Muscle layer of duodenum (tissue), 2 donors: Measurements from ENCODE around the gene CMTM4.
A peak's percentile ranks its signal among the peaks of the same experiment; 100 is the strongest.

Experiments used
- H3K27ac ChIP-seq: one replicate; pipeline ENCODE4 v1.7.0; 2013; ENCODE audit warnings: mild to moderate bottlenecking, low read length
- H3K27me3 ChIP-seq: one replicate; pipeline ENCODE4 v1.7.0; 2013; ENCODE audit warnings: low read depth, mild to moderate bottlenecking, control low read depth, low read length
- H3K36me3 ChIP-seq, 2 donors: one replicate each; pipeline ENCODE4 v1.7.0; 2013; ENCODE audit warnings: low read length in 2 of 2, control low read depth in 1 of 2, mild to moderate bottlenecking in 1 of 2; ENCODE audit not compliant: insufficient read depth in 2 of 2, control insufficient read depth in 1 of 2
- H3K4me1 ChIP-seq, 2 donors: one replicate each; pipeline ENCODE4 v1.7.0; 2013; ENCODE audit warnings: low read length in 2 of 2, mild to moderate bottlenecking in 2 of 2, control low read depth in 1 of 2, moderate library complexity in 1 of 2; ENCODE audit not compliant: insufficient read depth in 2 of 2, control insufficient read depth in 1 of 2
- H3K4me3 ChIP-seq, 2 donors: one replicate each; pipeline ENCODE4 v1.7.0; 2013; ENCODE audit warnings: low read length in 2 of 2, low read depth in 1 of 2, mild to moderate bottlenecking in 1 of 2
- H3K9me3 ChIP-seq, 2 donors: one replicate each; pipeline ENCODE4 v1.7.0; 2013; ENCODE audit warnings: low read length in 2 of 2, control low read depth in 1 of 2, mild to moderate bottlenecking in 1 of 2; ENCODE audit not compliant: control insufficient read depth in 1 of 2
- donor health status: healthy.

Gene CMTM4

GRCh38 chr16:66609139-66609510 is 87.4 kb downstream of the CMTM4 start:
- peaks cover 0 to 17% of the 10 kb centered on the region in 2 donors for H3K4me1 ChIP-seq
- H3K27ac ChIP-seq: no peak overlapping the region
- no peaks in the 10 kb centered on the region for H3K9me3 ChIP-seq

GRCh38 chr16:66608241-66609138 is 88.1 kb downstream of the CMTM4 start:
- no peaks in the 10 kb centered on the region for H3K9me3 ChIP-seq
- H3K27ac ChIP-seq: no peak overlapping the region
- H3K27me3 ChIP-seq: no peaks in the 10 kb centered on the region
- H3K4me3 ChIP-seq: no peak overlapping the region
- H3K36me3 ChIP-seq: peaks cover 21 to 35% of the 10 kb centered on the region in 2 donors
- peaks cover 0 to 22% of the 10 kb centered on the region in 2 donors for H3K4me1 ChIP-seq

More at GRCh38 chr16:66609139-66609510, 87.4 kb downstream of the CMTM4 start:
- Histone ChIP-seq H3K27me3 (no peaks in the 10 kb centered on the region), H3K4me3 (no peak overlapping the region), H3K36me3 (peaks cover 25 to 35% of the 10 kb centered on the region in 2 donors)

- Histone ChIP-seq H3K27me3 (no peaks in the 10 kb centered on the region), H3K4me1 (peaks cover 0 to 23% of the 10 kb centered on the region in 2 donors), H3K9me3 (no peaks in the 10 kb centered on the region), H3K36me3 (peaks cover 12 to 16% of the 10 kb centered on the region in 2 donors), H3K4me3 (peak overlapping the region in 1 of 2 donors; percentile 72), H3K27ac (peak overlapping the region; percentile 23)
These were observed 90.4 kb downstream of the CMTM4 start for GRCh38 chr16:66605979-66606751.

- H3K27me3 ChIP-seq: no peaks in the 10 kb centered on the region
- H3K4me3 ChIP-seq: peak overlapping the region; percentile 26 to 72
- H3K27ac ChIP-seq: peak overlapping the region; percentile 23
- peaks cover 0 to 23% of the 10 kb centered on the region in 2 donors for H3K4me1 ChIP-seq
- peaks cover 9 to 11% of the 10 kb centered on the region in 2 donors for H3K36me3 ChIP-seq
- H3K9me3 ChIP-seq: no peaks in the 10 kb centered on the region
These were observed 91.2 kb downstream of the CMTM4 start for GRCh38 chr16:66605177-66605978.

- Histone ChIP-seq H3K36me3 (peaks cover 1 to 3% of the 10 kb centered on the region in 2 donors), H3K27ac (peak within 1 kb of the TSS; percentile 23), H3K27me3 (no peaks in the 10 kb centered on the region), H3K9me3 (no peaks in the 10 kb centered on the region), H3K4me1 (peaks cover 0 to 23% of the 10 kb centered on the region in 2 donors), H3K4me3 (peak within 1 kb of the TSS; percentile 60 to 75)
These were observed 92.0 kb downstream of the CMTM4 start, which contains the start of gene CMTM3 for GRCh38 chr16:66604376-66605176. CMTM3 (plus strand) TSS chr16:66604704; CDS start chr16:66604806, 102 bp downstream.

GRCh38 chr16:66603537-66604375 is 92.8 kb downstream of the CMTM4 start:
- Histone ChIP-seq H3K4me1 (peaks cover 0 to 23% of the 10 kb centered on the region in 2 donors), H3K9me3 (no peaks in the 10 kb centered on the region), H3K36me3 (no peaks in the 10 kb centered on the region), H3K4me3 (peak overlapping the region; percentile 60 to 75), H3K27me3 (no peaks in the 10 kb centered on the region), H3K27ac (no peak overlapping the region)

- Histone ChIP-seq H3K36me3 (no peaks in the 10 kb centered on the region), H3K4me1 (peaks cover 0 to 12% of the 10 kb centered on the region in 2 donors), H3K4me3 (no peak overlapping the region), H3K9me3 (no peaks in the 10 kb centered on the region), H3K27me3 (no peaks in the 10 kb centered on the region), H3K27ac (no peak overlapping the region)
These were observed 95.1 kb downstream of the CMTM4 start for GRCh38 chr16:66601471-66601870.

GRCh38 chr16:66600477-66600876 is 96.1 kb downstream of the CMTM4 start:
- no peaks in the 10 kb centered on the region for H3K36me3 ChIP-seq
- H3K4me1 ChIP-seq: peaks cover 0 to 7% of the 10 kb centered on the region in 2 donors
- no peak overlapping the region for H3K4me3 ChIP-seq
- no peaks in the 10 kb centered on the region for H3K9me3 ChIP-seq
- no peaks in the 10 kb centered on the region for H3K27me3 ChIP-seq
- H3K27ac ChIP-seq: no peak overlapping the region

GRCh38 chr16:66599726-66600125 is 96.8 kb downstream of the CMTM4 start:
- H3K27me3 ChIP-seq: no peaks in the 10 kb centered on the region
- H3K4me1 ChIP-seq: peaks cover 0 to 7% of the 10 kb centered on the region in 2 donors
- H3K9me3 ChIP-seq: no peaks in the 10 kb centered on the region
- no peaks in the 10 kb centered on the region for H3K36me3 ChIP-seq
- no peak overlapping the region for H3K4me3 ChIP-seq
- H3K27ac ChIP-seq: no peak overlapping the region
